HT1080 (cell line): ENCODE data around the gene DLG2. TPM values are rescaled to one million over a fixed set of nuclear protein-coding genes. Genes with fewer than 3 reads are reported as not detected.
A peak's percentile ranks its signal among the peaks of the same experiment; 100 is the strongest.
"Not testable (repeated sequence)": the region's sequence is repeated elsewhere in the genome, so short reads cannot be mapped to it uniquely, and the experiment has no call there.

Source experiments
- DNase-seq: peaks from one replicate; pipeline ENCODE4 v3.0.0-alpha.2; 2015; ENCODE audit warnings: low read depth
- small RNA-seq: library from RNA; depleted of rRNA; stranded (forward); fragments of <200 nt; gene quantifications from one replicate; pipeline ENCODE3, GENCODE V24; 2014
- total RNA-seq: library from RNA; depleted of rRNA; stranded (reverse); fragments of >200 nt; shearing (Covaris generic); gene quantifications from 2 replicates; pipeline ENCODE4 v1.2.3, GENCODE V29; 2014; rRNA removed

Gene DLG2
- total RNA-seq, 1 experiment from 2014 or later: 0.34 TPM

GRCh38 chr11:83441601-83442000, 2185.5 kb downstream of the DLG2 start:
- no peak for DNase-seq

GRCh38 chr11:83441171-83441570, 2186.0 kb downstream of the DLG2 start:
- DNase-seq: no peak

GRCh38 chr11:83438438-83438837, 2188.7 kb downstream of the DLG2 start:
- DNase-seq: no peak

GRCh38 chr11:83437939-83438338, 2189.2 kb downstream of the DLG2 start:
- peak; percentile 24 for DNase-seq

- no peak for DNase-seq
These were observed 2190.3 kb downstream of the DLG2 start for GRCh38 chr11:83436855-83437254.

- DNase-seq: not testable (repeated sequence)
These were observed 2192.3 kb downstream of the DLG2 start for GRCh38 chr11:83434812-83435211.

- DNase-seq: no peak
These were observed 2199.2 kb downstream of the DLG2 start for GRCh38 chr11:83427943-83428342.

- DNase-seq: no peak
These were observed 2199.6 kb downstream of the DLG2 start for GRCh38 chr11:83427501-83427900.

- DNase-seq: no peak
These were observed 2202.0 kb downstream of the DLG2 start for GRCh38 chr11:83425137-83425466.

GRCh38 chr11:83424376-83425136, 2202.6 kb downstream of the DLG2 start:
- DNase-seq: no peak

GRCh38 chr11:83422641-83423040, 2204.5 kb downstream of the DLG2 start:
- DNase-seq: not testable (repeated sequence)

GRCh38 chr11:83410605-83411565, 2216.3 kb downstream of the DLG2 start:
- DNase-seq: no peak

- no peak for DNase-seq
These were observed 2217.3 kb downstream of the DLG2 start for GRCh38 chr11:83409891-83410290.

- no peak for DNase-seq
These were observed 2217.7 kb downstream of the DLG2 start for GRCh38 chr11:83409476-83409875.

GRCh38 chr11:83408946-83409345, 2218.2 kb downstream of the DLG2 start:
- no peak for DNase-seq

Small RNA genes within 50 kb of the gene (small RNA-seq; reads per million reads assigned to genes)
- gene RF02112: not detected
- not detected for gene RF02113
- not detected for gene RNU6-1292P

Other genes starting within 250 kb of the DLG2 start
- 88.7 and 93.6 TPM in 2 replicates for gene TMEM126B, start 1.2 kb upstream of the DLG2 start, total RNA-seq
- 38.9 and 39.4 TPM in 2 replicates for gene TMEM126A, start 20.6 kb upstream of the DLG2 start, total RNA-seq
- 23.7 and 24.0 TPM in 2 replicates for gene CREBZF, start 37.8 kb upstream of the DLG2 start, total RNA-seq
- gene CCDC89, start 58.9 kb upstream of the DLG2 start, total RNA-seq: 0.16 TPM in 1 of 2 replicates, not detected in the other
- gene SYTL2, start 183.8 kb upstream of the DLG2 start, total RNA-seq: 19.6 and 23.4 TPM in 2 replicates
- not detected in 2 replicates for gene CCDC83, start 228.0 kb upstream of the DLG2 start, total RNA-seq